ENCODE results near the gene CST11. TPM values are rescaled to one million over a fixed set of nuclear protein-coding genes. Genes with fewer than 3 reads are reported as not detected.

CST11 gene
- total RNA-seq, 3 donors from 2014 or later = not detected

DNA sequence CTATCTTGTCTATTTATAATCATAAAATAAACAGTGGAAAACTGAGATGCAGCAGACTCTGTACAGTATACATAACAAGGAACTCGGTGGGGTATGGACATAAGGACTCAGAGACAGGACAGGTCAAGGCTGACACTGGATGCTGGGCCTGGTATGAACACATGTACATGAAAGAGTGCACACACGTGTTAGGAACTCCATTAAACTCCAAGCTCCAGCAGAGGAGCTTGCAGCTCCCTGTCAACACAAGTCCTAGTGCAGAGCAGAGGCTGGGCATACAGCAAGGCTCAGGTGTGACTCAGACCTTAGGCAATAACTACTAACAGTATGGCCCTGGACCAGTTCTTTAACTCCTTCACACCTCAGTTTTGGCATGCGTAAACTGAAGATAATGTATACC, 48.5 kb downstream of the CST11 start:
- no peak for TF ChIP-seq POLR2AphosphoS5 (IDR thresholded peaks at IDR 0.05)
- TF ChIP-seq POLR2A (IDR thresholded peaks at IDR 0.05) = no peak
- TF ChIP-seq, protein P1, sequence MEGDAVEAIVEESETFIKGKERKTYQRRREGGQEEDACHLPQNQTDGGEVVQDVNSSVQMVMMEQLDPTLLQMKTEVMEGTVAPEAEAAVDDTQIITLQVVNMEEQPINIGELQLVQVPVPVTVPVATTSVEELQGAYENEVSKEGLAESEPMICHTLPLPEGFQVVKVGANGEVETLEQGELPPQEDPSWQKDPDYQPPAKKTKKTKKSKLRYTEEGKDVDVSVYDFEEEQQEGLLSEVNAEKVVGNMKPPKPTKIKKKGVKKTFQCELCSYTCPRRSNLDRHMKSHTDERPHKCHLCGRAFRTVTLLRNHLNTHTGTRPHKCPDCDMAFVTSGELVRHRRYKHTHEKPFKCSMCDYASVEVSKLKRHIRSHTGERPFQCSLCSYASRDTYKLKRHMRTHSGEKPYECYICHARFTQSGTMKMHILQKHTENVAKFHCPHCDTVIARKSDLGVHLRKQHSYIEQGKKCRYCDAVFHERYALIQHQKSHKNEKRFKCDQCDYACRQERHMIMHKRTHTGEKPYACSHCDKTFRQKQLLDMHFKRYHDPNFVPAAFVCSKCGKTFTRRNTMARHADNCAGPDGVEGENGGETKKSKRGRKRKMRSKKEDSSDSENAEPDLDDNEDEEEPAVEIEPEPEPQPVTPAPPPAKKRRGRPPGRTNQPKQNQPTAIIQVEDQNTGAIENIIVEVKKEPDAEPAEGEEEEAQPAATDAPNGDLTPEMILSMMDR (IDR thresholded peaks at IDR 0.05) = no peak
- H3K4me1 ChIP-seq = no peaks in the 10 kb centered on the region

DNA sequence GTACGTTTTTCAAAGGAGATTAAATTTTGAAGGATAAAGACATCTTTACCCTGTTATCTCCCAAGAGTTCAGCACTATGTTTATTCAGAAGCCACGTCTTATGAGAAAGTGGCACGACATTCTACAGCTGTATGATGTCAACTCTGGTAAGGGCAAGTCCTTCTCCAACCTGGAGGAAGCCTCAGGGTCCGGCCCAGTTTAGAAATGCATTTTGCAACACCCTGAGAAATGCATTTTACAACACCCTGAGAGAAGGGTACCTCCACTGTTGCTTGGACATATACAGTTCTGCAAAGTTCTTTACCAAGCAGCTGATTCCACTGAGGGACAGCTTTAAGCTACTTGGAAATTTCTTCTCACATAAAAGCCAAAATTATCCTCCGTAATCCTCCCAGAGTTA, 48.9 kb downstream of the CST11 start:
- TF ChIP-seq POLR2AphosphoS5 (IDR thresholded peaks at IDR 0.05) (no peak), POLR2A (IDR thresholded peaks at IDR 0.05) (no peak)
- TF ChIP-seq, protein P1 (IDR thresholded peaks at IDR 0.05) = no peak
- Histone ChIP-seq H3K9me3 (no peaks in the 10 kb centered on the region), H3K27me3 (no peaks in the 10 kb centered on the region), H3K4me3 (no peak overlapping the region), H3K27ac (no peak overlapping the region), H3K4me1 (no peaks in the 10 kb centered on the region), H3K36me3 (no peaks in the 10 kb centered on the region)
- DNase-seq (ENCODE audit: low spot score in 2 of 2) = no peak
- intact Hi-C loops (cut with DNase I; ENCODE audit: low total_unique reads) = loop anchor here (2.0 kb wide), 1 partner anchor 43 kb away; no protein-coding TSS in a partner anchor

More for the DNA sequence above, 48.5 kb downstream of the CST11 start:
- Histone ChIP-seq H3K27me3 (no peaks in the 10 kb centered on the region), H3K4me3 (no peak overlapping the region), H3K9me3 (no peaks in the 10 kb centered on the region), H3K36me3 (no peaks in the 10 kb centered on the region), H3K27ac (no peak overlapping the region)
- no peak for DNase-seq (ENCODE audit: low spot score in 2 of 2)
- intact Hi-C loops (cut with DNase I; ENCODE audit: low total_unique reads) = loop anchor here (2.0 kb wide), 1 partner anchor 43 kb away; no protein-coding TSS in a partner anchor

DNA sequence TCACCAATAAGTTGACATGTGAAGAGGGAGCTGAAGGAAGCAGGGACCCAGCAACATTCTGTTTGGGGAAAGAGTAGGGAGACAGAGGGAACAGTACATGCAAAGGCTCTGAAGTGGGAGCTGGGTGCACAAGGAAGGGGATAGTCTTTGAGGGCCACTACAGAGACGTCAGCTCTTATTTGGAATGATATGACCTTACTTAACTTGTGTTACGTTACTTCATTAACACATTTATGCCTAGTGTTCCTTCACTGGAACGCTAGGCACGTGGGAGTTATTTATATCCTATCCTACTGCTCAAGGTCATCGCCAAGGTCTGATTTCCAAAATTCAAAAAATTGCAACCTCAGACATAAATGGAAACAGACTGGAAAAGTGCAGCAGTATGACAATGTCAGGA, 51.6 kb downstream of the CST11 start:
- H3K27me3 ChIP-seq = no peaks in the 10 kb centered on the region
- H3K36me3 ChIP-seq = no peaks in the 10 kb centered on the region
- no peaks in the 10 kb centered on the region for H3K4me1 ChIP-seq
- DNase-seq (ENCODE audit: low spot score in 2 of 2) = no peak
- intact Hi-C loops (cut with DNase I; ENCODE audit: low total_unique reads) = no loop called here
- H3K27ac ChIP-seq = no peak overlapping the region
- TF ChIP-seq, protein P1 (IDR thresholded peaks at IDR 0.05) = no peak
- TF ChIP-seq POLR2A (IDR thresholded peaks at IDR 0.05) = no peak
- TF ChIP-seq POLR2AphosphoS5 (IDR thresholded peaks at IDR 0.05) = no peak
- H3K9me3 ChIP-seq = no peaks in the 10 kb centered on the region
- no peak overlapping the region for H3K4me3 ChIP-seq

Other genes with a start within 250 kb of the CST11 start
- gene NXT1, start 102.1 kb downstream of the CST11 start, total RNA-seq = 10 to 100 TPM; 25.9 to 42.9 (median 33.2) TPM
- 10 to 100 TPM; 19.0 to 24.3 (median 19.9) TPM for gene GZF1, start 90.7 kb downstream of the CST11 start, total RNA-seq
- 10 to 100 TPM; 10.4 to 20.1 (median 16.1) TPM for gene NAPB, start 31.4 kb downstream of the CST11 start, total RNA-seq
- not detected for gene CSTL1, start 13.2 kb downstream of the CST11 start, total RNA-seq
- gene CST8, start 38.2 kb upstream of the CST11 start, total RNA-seq = not detected
- not detected for gene CST9L, start 115.6 kb upstream of the CST11 start, total RNA-seq
- 1 to 10 TPM in 1 of 3 donors, not detected in 2; 2.3 TPM for gene CST9, start 153.0 kb upstream of the CST11 start, total RNA-seq
- gene CST3, start 185.1 kb upstream of the CST11 start, total RNA-seq = 1,000 to 10,000 TPM in 1 of 3 donors, 100 to 1,000 TPM in 2; 498 to 1,982 (median 699) TPM
- gene CST4, start 236.2 kb upstream of the CST11 start, total RNA-seq = not detected